NCI-H526 (cell line): ENCODE data around the gene TPD52L2.
"Not testable (repeated sequence)": the region's sequence is repeated elsewhere in the genome, so short reads cannot be mapped to it uniquely, and the experiment has no call there.

Experiments used
- DNase-seq, 2 experiments: peaks; one replicate each; lab custom pipeline; 2025; lab: John Stamatoyannopoulos, UW

TPD52L2 gene

DNA sequence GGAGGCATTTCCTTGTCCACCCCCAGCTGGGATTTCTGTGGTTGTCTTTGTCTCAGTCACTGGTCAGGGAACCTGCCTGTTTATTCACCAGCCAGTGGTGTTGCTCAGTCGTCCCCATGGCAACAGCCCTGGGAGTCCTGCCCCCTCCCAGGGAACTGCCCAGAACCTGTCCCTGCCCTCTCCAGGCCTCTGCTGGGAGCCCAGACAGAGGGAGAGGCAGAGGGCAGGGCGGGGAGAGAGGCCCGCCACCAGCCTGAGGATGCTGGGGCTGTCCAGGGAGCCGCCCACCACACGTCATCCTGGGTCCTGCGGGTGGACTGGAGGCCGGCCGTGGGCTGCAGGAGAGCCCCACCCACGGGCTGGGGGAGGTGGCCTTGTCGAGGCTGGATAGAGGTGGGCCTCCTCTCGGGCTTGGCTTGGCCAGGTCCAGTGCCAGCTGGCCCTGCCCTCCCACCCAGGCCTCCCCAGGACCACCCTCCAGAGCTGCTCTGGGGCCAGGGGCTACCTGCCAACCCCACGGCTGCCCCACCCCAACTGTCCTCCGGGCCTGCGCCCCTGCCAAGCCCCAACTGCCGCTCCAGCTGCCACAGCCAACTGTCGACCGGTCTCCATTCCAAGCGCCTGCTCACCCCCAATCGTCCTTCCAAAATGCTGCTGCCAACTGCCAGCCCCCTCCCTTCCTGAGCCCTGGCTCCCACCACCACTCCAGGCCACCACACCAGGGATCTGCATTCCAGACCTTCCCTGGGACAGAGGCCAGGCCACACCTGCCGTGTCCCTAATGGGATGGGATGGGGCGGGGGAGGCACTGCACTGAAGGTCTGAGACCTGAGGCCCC lies 29.8 kb upstream of the TPD52L2 start:
- peak; percentile 88 to 92 for DNase-seq

DNA sequence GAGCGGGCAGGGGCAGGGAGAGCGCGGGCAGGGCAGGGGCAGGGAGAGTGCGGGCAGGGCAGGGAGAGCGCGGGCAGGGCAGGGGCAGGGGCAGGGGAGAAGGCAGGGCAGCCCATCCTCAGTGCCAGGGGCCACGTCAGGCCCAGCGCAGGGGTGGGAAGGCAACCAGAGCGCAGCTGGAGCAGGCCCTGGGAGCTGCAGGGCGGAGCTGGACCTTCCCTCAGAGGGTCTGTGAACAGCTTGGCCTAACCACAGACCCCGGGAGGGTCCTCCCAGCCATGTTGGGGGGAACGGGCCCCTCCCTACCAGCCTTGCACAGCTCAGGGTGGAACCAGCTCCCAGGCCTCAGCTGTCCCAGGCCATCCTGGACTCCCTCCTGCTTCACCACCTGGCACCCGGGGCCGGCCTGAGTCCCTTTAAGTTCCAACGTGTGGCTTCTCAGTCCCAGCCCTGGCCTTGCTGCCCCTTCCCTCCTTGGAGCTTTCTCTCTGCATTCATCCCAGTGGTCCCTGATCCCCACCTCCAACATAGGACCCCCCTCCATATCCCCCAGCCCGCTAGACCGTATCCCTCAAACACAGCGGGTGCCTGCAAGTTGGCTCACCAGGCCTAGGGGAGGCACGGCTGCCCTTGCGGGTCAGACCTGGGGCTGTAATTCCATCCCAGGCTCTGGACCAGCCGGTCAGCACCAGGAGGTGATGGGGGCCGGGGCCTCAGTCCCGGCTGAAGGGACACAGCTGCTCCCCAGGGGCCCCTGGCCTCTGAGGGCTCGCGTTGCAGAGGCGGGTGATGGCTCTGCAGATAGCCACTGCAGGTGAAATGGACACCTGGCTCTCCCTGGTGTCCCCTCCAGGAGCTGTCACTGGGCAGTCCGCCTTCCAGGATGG lies 28.4 kb upstream of the TPD52L2 start:
- DNase-seq, result no peak

DNA sequence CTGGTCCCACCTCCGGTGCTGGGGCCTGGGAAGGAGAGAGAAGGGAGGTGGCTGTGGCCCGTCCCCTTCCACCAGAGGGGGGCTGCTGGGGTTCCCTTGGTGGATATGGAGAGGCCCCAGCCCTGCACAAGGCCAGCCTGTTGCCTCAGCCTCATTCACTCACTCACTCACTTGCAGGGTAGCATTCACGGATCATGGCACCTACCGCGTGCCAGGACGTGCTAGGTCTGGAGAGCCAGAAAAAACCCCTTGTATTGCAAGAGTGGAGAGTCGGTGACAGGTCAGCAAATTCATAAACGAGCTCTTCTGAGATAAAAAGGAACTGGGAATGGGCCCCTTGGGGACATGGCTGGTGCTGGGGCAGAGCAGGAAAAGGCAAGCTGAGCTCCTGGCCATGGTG lies 27.6 kb upstream of the TPD52L2 start:
- no peak for DNase-seq

DNA sequence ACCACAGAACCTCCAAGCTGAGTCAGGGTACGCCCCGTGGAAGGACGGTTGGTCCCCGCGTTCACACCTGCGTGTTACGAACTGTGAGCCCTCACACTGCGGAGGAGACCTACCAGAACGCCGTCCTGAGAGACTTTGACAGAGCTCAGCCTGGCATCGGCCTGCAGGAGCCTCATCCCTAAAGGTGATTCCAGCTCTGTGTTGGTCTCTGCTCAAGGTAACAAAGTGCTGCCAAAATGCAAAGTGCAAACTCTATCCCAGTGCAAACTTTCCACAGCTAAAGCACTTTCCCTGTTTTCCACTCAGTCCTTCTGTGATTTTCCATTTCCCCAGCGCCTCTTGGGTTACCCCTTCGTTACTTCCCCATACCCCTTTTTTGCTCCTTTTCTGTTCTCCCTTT lies 25.4 kb upstream of the TPD52L2 start:
- no peak for DNase-seq

DNA sequence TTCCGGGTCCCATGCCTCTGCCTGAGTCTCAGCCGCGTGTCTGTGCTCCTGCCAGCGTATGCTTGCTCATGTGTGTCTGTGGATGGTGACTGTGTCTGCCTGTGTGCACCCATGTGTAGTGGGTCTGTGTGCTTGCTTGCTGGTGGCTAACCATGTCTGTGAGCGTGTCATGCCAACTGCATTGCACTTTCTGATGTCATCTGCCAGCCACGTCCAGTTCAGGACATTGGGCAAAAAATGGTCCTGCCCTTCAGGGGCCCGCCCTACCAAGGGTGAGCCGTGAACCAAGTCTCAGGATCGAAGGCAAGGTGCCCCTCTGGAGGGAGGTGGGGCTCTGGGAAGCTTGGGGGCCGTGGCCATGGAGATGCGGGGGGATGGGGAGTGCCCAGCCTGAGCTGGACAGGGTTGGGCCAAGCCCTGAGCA lies 24.7 kb upstream of the TPD52L2 start:
- DNase-seq, result no peak

DNA sequence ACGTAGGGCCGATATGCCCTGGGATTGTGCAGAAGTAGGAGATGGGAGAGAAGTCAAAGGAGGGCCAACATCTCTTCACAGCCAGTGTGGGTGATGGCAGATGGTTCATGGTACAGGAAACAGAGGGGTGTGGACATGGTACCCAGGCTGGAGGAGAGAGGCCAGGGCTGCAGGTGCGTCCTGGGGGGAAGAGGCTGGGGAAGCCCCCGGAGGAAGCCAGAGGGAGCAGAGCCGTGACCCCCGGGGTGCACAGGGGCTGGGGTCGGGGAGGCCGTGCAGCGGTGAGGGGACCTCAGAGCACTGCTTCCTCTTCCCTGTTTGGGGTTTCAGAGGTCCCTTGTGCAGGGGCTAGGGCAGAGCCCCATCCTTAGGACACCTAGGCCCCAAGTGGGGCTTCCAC lies 22.8 kb upstream of the TPD52L2 start:
- DNase-seq, result no peak

DNA sequence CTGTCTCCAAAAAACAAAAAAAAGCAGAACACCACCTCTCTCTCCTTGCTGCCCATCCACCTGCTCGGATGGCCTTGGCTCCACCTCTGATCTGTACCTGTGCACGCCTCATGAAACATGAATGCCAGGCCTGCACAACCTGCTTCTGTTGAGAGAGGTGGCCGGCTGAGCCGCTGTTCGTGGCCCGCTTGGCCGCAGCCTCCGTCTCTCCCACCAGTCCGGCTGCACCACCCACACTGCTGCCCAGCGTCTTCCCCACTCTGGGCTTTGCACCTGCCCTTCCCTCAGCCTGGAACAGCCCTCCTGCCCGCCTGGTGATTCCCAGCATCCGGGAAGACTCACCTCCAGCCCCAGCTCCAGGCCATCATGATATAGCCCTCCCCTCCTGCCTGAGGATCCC lies 21.8 kb upstream of the TPD52L2 start:
- no peak for DNase-seq

DNA sequence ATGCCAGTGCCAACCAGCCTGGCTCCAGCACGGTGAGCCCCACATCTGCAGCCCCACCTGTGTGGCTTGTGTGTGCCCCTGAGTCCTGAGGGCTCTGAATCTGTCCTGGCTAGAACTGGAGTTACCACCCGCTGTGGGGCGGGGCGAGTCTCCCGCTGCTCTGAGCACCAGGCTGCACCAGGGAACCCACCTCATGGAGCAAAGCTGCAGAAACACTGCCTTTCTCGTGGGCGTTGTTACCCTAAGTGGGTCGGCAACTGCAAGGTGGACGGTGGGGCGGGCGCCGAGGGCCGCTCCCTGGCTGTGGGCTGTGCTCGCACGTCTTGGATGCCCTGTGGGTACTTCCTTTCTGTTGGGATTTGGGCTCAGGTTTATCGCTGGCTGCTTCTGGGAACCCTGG lies 21.3 kb upstream of the TPD52L2 start:
- no peak for DNase-seq

DNA sequence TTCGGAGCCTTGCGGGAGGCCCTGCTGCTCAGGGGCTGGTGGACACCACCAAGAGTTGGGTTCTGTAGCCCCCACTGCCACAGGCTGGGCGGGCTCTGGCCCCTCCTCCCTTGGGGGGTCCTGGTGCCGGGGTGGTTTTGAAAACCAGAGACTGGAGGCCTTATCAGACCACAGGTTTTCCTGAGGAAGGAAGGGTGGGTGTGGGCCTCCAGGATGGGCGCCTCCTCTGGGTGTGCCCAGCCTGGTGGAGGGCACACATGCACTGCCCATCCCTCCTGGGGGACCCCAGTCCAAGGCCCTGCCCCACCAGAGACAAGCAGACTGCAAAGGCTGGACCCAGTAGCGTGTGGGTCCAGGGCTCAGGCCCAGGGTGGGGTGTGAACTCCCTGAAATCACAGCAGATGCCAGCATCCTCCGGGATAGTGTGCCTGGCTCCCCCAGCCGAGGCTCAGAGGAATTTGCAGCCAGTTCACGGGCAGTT lies 20.5 kb upstream of the TPD52L2 start:
- no peak for DNase-seq

DNA sequence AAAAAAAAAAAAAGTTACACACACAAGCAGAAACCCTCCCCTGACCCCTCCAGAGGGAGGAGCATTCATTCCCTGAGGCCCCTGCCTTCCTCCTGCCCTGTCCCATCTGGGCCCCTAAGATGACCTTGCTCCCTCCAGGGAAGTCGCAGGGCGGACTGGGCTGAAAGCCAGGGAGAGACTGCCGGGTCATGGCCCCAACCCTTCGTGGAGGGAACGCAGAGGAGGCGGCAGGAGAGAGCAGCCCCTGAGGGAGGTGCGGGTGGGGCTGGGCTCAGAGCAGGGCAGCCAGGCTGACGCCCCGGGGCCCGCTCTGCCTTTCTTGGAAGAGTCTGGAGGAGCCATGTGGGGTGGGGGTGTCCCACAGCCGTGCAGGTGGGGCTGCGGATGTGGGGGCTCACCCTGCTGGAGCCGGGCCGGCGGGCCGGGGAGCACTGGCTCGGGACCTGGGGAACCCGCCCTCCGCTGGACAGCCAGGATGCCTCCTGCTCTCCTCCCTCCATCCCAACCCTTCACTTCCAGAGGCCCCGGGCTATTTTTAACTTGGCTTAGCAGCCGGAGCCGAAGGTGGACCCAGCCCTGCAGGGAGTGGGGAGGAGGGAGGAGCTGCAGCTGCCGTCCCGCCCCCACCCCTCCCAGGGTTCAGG lies 18.8 kb upstream of the TPD52L2 start:
- peak in 1 of 2 experiments; percentile 50 for DNase-seq

DNA sequence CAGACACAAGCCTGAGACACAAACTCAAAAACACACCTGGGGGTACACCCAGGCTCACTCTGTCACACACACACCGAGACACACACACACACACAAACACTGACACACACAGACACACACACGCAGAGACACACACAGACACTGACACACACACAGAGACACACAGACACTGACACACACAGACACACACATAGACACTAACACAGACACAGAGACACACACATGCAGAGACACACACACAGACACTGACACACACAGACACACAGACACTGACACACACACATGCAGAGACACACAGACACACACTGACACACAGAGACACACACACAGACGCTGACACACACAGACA lies 18.2 kb upstream of the TPD52L2 start:
- no peak for DNase-seq

DNA sequence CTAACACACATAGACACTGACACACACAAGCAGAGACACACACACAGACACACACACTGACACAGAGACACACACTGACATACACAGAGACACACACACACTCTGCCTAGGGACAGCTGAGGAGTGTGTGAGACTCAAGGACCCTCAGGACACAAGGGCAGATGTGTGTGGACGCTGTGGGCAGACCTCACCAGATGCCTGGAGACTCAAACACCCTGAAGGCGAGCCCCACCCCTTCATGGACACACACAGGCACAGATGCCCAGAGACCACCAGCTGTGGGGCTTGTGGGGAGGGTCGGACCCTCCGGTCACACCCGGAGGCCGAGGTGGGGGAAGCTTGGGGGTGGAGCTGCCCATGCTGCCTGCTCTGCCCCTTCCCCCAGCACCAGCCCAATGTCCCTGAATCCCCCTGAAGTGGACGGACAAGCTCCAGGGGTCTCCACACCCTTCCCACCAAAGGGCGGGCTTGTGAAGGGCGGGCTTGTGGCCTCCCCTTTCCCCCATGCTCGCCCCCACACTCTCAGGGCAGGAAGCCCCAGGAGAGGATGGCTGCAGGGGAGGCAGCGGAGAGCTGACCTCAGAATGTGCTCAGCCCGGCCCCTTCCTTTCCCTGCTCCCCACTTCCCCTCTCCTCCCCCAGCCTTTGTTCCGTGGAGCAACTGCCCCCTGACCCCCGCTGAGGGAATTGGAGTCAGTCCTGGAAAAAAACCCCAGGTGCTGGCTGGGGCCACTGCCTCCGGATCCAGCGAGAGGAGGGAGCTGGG lies 17.6 kb upstream of the TPD52L2 start:
- no peak for DNase-seq

DNA sequence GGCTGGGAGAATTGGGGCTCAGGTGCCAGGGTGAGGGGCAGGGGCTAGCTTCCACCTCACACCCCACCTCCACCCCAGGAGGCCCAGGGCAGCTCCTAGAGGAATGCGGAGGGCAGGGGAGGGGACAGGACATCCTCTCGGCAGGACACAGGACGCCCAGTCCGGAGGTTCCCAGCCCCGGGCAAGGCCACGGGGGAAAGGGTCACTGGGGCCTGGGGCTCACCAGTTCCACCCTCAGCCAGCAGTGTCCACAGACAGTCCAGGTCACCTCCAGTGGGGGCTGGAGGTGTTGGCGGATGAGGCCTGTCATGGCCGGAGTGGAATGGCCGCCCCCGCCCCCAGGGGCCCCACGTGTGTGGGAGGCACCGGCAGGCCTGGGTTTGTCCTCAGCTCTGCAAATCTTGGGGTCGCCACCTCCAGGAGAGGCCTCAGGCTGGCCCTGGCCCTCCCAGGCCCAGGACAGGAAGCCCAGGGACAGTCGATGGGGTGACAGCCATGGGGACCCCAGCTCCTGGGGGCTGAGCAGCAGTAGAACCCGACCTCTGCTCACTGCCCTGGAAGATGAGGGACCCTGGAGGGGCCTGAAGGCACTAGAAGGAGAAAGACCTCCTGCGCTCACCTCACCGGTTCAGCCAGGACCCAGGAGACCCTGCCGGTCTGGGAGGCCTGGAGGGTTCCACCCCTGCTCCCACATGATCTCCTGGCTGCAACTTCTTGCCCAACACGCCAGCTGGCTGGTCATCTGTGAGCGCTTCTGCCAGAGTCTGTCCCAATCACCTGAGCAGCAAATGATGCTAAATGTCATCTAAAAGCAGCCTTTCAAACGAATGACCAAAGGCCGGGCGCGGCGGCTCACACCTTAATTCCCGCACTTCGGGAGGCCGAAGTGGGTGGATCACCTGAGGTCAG lies 16.8 kb upstream of the TPD52L2 start:
- DNase-seq, result no peak

DNA sequence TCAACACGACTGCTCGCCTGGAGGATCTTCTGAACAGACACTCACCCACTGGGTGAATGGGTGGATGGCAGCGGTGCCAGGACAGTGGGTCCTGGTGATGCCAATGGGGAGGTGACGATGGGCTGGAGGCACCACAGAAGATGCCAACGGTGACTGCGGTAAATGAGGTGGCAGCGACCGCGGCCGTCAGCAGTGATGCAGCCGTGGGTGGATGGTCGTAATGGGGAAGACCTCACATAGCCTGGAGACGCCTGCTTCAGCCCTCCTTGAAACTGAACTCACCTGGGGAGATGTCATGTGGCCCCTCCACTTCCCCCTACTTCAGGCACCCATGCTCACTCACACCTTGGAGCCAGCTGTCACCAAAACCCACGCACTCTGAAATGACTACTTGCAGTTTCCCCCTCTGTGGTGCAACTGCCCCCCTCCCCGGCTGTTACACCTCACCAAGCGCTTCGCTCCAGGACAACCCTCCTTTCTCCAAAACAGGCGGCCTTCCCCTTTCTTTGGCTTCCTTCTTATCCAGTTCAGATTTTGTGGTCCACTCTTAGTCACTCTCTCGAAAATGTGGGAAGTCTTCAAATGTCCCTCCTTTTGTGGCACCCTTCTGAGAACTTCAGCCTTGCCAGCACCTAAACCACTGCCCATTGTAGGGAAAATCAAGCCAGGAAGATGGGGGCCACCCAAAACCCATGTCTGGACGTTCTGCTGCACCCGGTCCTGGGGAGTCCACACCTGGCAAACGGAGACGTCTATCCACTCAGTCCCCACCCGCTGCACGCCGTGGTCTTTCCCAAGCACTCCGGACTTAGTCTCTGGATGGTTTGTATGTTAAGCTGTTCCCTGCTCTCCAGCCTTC lies 14.2 kb upstream of the TPD52L2 start:
- no peak for DNase-seq

DNA sequence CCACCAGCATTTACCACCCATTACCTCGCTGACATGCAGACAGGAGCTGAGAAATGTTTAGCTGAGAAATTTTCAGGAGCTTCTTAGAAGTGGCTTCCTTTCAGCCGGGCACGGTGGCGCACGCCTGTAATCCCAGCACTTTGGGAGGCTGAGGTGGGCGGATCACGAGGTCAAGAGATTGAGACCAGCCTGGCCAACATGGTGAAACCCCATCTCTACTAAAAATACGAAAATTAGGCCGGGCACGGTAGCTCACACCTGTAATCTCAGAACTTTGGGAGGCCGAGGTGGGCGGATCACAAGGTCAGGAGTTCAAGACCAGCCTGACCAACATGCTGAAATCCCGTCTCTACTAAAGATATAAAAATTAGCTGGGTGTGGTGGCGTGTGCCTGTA lies 13.5 kb upstream of the TPD52L2 start:
- not testable (repeated sequence) for DNase-seq

DNA sequence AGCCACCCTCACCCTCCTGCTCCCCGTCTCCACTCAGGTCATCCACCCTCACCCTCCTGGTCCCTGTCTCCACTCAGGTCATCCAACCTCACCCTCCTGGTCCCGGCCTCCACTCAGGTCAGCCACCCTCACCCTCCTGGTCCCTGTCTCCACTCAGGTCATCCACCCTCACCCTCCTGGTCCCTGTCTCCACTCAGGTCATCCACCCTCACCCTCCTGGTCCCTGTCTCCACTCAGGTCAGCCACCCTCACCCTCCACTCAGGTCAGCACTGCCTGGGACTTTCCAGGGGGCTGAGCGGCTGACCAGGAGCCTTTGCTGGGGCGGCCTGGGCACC lies 11.4 kb upstream of the TPD52L2 start:
- DNase-seq, result not testable (repeated sequence)

DNA sequence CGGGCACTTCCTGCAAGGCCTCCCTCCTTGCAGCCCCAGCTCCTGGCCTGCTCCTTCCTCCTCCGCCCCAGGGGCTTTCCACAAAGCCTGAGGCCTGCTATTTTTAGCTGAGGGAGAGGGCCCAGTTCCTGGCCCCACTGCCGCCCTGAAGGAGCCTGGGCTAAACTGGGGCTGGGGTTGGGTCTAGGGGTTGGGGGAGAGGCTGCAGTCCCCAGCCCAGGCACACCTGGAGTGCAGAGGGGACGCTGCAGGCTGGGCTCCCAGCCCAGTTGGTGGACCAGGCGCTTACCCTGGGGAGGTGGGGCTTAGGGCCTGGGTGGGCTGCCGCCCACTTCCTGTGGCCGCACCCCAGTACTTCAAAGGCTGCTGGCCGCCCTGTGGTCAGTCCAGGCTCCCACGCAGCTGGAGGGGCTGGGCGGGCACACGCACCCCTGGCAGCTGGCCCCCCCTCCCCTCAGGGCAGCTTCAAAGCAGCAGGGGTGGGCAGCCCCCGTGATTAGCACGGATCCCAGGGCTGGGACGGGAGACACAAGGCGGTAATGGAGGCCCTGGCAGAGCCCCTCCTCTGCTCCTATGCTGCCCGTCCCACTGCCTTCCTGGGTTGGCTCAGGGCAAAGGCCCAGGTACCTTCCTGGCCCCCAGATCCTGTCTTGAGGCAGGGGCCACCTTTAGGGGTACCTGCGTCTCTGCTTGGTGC lies 10.9 kb upstream of the TPD52L2 start:
- no peak for DNase-seq

DNA sequence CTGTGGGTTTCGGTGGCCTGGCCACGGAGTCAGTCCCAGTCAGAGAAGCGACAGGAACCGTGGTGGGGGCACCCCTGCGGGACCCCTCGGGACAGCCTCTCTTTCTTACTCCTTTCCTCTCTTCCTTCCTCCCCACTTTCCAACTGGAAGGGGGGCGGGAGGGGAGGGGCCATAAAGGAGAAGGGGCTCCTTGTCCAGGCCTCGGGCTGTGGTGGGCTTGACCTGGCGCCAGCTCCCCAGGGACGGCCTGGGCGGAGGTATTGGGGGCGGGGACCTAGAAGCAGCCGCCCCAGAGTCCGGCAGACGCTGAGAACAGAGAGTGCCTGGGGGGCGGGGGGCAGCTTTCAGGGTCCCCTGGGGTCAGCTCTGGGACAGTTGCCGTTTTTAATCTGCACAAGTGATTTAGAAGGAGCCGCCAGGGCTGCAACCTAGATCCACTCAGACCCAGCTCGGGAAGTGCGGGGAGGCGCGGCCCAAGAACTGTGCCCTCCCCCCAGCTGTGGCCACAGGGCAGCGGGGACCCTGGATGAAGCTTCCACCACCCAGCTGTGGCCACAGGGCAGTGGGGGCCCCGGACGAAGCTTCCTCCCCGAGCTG lies 10.2 kb upstream of the TPD52L2 start:
- DNase-seq, result no peak
